IPS-18c (cell line): Measurements from ENCODE around the gene PRKAG1.

Experiments
- H3K4me3 ChIP-seq: 2 replicates; pipeline ENCODE4 v1.7.0; 2013; ENCODE audit warnings: low read depth, mild to moderate bottlenecking, low read length, moderate library complexity; ENCODE audit not compliant: insufficient read depth
- H3K9me3 ChIP-seq: one replicate; pipeline ENCODE4 v1.6.1; 2013; ENCODE audit warnings: mild to moderate bottlenecking, low read length, moderate library complexity; ENCODE audit not compliant: control insufficient read depth, insufficient read depth

The PRKAG1 gene

DNA sequence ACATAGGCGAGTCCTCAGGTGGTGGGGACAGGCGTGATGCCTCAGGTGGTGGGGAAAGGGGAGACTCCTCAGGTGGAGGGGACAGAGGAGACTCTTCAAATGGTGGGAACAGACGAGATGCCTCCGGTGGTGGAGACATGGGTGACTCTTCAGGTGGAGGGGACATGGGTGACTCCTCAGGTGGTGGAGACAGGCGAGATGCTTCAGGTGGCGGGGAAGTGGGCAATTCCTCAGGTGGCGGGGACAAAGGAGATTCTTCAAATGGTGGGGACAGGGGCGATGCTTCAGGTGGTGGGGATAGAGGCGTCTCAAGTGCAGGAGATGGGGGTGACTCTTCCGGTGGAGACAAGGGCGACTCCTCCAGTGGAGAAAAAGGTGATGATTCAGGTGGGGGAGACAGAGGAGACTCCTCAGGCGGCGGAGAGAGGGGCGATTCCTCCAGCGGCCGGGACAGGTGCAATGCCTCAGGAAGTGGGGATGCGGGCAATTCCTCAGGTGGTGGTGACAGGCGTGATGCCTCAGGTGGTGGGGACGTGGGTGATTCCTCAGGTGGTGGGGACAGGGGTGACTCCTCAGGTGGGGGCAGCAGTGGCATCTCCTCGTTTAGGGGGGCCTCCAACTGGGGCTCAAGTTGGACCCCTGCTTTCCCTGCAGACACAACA lies 33.3 kb upstream of the PRKAG1 start:
- Histone ChIP-seq H3K4me3 (no peak overlapping the region), H3K9me3 (no peaks in the 10 kb centered on the region)

DNA sequence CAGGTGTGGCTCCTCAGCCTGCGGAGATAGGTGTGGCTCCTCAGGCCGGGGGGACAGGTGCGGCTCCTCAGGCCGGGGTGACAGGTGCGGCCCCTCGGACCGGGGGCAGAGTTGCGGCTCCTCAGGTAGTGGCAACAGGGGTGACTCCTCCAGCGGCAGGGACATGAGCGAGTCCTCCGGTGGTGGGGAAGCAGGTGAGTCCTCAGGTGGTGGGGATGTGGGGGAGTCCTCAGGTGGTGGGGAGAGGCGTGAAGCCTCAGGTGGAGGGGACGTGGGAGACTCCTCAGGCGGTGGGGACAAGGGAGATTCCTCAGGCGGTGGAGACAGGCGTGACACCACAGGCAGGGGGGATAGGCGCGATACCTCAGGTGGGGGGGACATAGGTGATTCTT lies 32.8 kb upstream of the PRKAG1 start:
- Histone ChIP-seq H3K9me3 (no peaks in the 10 kb centered on the region), H3K4me3 (no peak overlapping the region)

DNA sequence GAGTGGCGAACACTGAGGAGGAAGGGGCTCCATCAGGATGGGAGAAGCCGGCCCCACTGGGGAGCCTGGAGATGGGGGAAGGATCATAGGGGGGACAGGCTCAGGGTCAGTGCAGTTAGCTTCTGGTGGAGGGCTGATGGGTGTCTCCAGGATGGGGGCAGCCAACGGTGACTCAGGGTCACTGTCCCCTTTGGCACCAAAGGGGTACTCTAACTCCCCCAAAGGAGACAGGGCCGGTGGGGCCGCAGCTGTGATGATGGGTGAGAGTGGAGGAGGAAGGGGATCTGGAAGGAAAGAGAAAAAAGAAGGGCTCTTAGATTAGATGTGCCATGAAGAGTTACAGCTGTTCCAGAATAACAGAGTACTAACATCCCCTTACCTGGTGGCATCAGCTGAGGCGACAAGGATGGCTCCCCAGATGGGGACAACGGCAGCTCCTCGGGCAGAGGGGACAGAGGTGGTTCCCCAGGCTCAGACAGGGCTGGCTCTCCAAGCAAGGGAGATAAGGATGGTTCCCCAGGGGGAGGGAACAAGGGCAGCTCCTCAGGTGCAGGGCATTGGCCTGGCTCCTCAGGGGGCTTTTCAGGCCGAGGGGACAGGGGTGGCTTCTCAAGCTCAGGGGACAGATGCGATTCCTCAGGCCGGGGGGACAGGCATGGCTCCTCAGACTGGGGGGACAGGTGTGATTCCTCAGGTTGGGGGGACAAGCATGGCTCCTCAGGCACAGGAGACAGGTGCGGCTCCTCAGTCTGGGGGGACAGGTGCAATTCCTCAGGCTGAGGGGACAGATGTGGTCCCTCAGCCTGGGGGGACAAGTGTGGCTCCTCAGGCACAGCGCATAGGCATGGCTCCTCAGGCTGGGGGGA lies 32.2 kb upstream of the PRKAG1 start:
- Histone ChIP-seq H3K4me3 (no peak overlapping the region), H3K9me3 (no peaks in the 10 kb centered on the region)

- Histone ChIP-seq H3K4me3 (no peak overlapping the region), H3K9me3 (no peaks in the 10 kb centered on the region)
Measured at GRCh38 chr12:49049566-49050224, 31.1 kb upstream of the PRKAG1 start.

GRCh38 chr12:49048953-49049352 lies 30.4 kb upstream of the PRKAG1 start:
- H3K4me3 ChIP-seq, result no peak overlapping the region
- H3K9me3 ChIP-seq, result no peaks in the 10 kb centered on the region

DNA sequence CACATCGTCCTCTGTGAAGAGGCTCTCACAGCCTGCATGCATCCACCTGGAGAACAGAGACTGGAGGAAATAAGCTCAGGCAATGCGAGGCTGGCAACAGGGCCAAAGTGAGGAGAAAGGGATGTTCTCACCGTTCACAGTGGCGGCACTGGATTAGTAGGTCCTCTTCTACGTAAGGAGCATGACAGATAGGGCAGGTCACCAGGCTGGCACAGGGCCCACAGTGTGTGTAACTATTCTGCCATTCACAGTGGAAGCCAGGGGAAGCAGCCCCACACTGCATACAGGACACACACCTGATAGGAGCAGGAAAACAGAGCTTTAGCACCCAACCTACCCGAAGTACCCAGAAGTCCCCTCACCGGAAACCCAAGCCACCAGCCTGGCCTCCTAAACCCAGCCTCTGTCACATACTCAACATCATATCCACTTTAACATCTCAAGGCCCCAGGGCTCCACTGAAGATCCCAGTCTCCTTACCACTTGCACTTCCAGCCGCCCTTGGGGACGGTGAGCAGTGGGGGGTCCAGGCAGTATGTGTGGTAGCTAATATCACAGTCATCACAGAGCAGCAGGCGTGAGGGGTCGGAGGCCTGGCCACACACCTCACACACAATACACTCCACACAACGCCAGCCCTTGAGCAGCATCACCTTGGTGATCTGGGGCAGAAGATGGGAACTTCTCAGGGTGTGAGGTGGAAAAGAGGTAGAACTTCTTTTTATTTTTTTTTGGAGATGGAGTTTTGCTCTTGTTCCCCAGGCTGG lies 27.7 kb upstream of the PRKAG1 start:
- H3K4me3 ChIP-seq, result no peak overlapping the region; the same call in 1 of the 2 replicates
- H3K9me3 ChIP-seq, result no peaks in the 10 kb centered on the region

DNA sequence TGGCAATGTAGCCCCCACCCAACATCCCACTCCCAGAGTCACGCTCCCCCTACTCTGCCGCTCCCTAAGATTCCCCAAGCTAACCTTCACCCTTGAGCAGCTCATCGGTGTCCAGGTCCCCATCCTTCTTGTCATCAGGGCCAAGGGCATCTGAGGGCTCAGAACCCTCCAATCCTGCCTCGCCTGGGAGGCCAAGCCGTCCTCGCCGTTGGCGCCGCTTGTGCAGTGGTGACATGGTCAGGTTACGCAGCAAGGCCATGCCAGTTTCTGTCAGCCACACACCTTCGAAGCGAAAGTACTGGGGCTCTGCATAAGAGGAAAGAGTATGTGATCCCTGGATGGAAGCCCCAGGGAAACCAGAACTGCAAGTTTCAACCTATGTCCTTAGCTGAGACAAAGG lies 26.1 kb upstream of the PRKAG1 start:
- Histone ChIP-seq H3K9me3 (no peaks in the 10 kb centered on the region), H3K4me3 (no peak overlapping the region)

DNA sequence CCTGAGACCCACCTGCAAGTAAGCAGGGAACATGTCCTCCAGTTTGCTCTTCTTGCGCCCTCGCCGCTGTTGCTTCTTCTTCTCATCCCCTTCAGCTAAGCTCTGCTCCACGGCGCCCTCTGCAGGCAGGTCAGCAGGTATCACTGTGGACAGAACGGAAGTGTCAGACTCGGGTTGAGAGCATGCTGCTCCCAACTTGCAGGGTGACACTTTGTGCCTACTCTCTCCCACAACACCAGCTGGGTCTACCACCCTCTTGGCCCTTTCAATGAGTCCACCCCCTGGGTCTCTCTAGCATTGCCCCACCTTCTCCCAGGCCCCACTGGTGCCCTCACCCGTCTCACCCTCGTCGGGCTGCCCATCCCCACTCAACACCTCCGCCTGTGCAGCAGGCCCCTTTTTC lies 25.3 kb upstream of the PRKAG1 start:
- H3K4me3 ChIP-seq, result no peak overlapping the region
- H3K9me3 ChIP-seq, result no peaks in the 10 kb centered on the region

GRCh38 chr12:49043241-49043640 lies 24.7 kb upstream of the PRKAG1 start:
- Histone ChIP-seq H3K4me3 (no peak overlapping the region), H3K9me3 (no peaks in the 10 kb centered on the region)

DNA sequence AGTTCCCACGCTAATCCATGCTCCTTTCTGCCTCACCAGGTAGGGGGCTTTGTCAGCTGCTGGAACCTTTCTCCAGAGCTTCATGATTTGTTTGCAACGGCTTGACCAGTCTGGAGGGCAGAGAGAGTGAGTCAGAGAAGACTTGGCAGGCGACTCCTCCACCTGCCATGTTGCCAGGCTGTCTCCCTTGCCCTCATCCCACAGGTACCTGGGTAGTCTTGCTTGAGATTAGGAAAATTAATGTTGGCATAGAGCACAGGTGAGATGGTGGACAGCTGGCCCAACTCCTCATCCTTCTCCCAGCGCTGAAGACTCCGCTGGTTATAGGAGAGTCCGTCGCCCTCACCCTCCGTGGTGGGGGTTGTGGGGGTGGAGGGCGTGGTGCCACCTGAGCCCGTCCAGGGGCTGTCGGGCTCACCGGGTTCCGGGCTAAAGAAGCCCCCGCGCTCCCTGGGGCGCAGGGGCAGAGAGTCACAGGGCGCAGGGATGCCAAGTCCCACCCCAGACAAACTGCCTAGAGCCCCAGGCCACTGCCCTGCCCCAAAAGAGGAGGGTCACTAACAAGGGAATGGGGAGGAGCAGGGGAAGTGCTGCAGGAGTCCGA lies 23.4 kb upstream of the PRKAG1 start:
- Histone ChIP-seq H3K9me3 (no peaks in the 10 kb centered on the region), H3K4me3 (no peak overlapping the region)

DNA sequence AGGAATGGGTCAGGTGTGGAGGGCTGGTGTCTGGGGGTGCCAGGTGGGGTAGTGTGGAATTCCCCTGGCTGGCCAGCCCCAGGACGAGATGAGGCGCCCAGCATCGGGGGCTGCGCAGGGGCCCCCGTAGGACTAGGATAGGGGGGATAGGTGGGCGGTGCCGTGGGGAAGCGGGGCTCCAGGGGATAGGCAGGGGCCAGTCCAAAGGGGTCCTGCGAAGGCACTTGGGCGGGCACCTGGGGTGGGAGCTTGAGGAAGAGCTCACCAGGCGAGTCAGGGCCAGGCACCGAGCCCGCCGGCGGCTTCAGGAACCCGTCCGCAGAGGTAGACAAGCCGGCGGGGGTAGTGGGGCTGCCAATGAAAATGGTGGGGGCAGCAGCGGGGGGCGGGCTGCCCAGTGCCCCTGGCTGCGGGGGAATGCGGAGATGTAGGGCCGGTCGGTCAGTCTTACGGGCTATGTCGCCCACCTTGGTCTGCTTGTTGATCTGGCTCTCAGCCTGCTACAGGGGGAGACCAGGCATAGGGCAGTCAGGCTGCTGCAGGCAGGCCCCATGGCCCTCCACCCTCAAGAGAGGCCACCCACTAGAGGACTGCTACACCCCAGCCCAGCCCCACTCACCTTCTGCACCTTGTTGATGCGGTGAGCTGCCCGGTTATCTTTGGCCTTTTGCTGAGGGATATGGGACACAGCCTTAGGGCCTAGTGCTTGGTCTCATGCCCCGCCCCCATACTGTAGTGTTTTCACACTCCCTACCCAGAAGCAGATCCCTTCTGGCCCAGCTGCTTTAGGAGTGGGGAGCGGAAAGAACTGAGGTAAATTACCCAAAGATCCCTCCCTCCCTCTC lies 22.7 kb upstream of the PRKAG1 start:
- Histone ChIP-seq H3K9me3 (no peaks in the 10 kb centered on the region), H3K4me3 (no peak overlapping the region)

DNA sequence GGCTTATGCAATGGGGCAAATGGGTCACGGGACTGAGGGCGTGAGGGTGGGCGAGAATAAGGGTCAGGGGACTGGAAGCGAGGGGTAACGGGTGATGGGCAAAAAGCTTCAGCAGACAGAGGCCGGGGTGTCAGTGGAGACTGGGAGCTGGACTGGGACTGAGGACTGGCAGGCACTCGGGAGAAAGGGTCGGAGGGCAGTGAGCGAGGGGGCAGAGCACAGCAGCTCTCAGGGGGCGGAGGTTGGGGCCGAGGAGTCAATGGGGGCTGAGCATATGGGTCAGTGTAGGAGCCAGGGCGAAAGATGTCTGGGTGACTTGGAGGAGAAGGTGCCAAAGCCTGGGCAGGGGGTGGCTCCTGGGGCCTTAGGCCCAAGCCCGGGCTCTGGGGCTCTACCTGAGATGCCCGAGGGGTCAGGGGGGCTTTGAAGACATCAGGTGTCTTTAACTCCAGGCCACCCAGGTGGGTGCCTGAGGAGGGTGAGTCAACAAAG lies 21.8 kb upstream of the PRKAG1 start:
- Histone ChIP-seq H3K9me3 (no peaks in the 10 kb centered on the region), H3K4me3 (no peak overlapping the region)

DNA sequence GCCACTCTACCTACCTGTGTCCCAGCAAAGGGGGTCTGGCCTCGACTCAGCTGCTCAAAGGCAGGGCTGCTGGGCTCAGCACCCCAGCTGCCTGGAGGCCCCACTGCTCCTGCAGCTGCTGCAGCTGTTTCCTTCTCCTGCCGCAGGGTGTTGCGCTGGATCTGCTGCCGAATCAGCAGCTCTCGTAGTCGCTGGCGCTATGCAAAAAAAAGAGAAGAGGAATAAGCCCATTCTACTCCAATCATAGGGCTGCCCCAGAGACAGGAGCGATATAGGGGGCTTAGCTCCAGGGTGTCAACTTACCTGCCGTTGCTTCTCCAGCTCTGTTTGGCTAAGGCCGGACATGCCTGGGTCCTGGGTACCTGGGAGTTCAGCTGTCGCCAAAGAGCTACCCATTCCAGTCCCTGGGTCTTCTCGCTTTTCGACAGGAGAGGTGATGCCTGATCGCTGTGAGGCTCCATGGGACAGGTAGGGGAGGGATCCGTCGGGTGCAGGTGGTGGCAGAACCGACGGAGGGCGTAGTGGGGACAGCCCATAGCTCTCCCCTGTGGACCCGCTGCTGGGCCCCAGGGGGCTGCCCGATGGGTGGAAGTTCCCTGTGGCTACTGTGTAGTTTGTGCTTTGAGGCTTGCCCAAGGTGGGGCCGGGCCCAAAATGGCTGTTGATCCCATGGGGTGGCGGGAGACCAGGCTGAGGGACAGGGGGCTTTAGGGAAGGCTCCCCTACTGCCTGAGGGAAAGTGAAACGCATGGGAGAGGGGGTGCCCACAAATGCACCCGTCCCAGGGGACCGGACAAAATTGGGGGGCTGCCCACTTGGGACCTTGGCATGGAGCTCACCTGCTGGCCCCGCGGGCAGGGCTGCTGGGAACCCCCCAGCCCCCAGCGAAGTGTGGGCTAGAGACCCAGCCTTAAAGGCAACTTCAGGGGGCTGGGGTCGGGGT lies 21.1 kb upstream of the PRKAG1 start:
- no peaks in the 10 kb centered on the region for H3K9me3 ChIP-seq
- no peak overlapping the region for H3K4me3 ChIP-seq

- H3K9me3 ChIP-seq, result no peaks in the 10 kb centered on the region
- H3K4me3 ChIP-seq, result no peak overlapping the region
Measured at GRCh38 chr12:49038291-49038955, 19.8 kb upstream of the PRKAG1 start.

GRCh38 chr12:49037947-49038237 lies 19.3 kb upstream of the PRKAG1 start:
- no peak overlapping the region for H3K4me3 ChIP-seq

More at GRCh38 chr12:49037947-49038237, 19.3 kb upstream of the PRKAG1 start:
- H3K9me3 ChIP-seq, result no peaks in the 10 kb centered on the region
